HG03103 (cell line): ENCODE measurements around the gene LRP3.
"Not testable (repeated sequence)": the region's sequence is repeated elsewhere in the genome, so short reads cannot be mapped to it uniquely, and the experiment has no call there.

Experiments
- ATAC-seq: cut with Tn5 transposase; IDR thresholded peaks from one replicate; pipeline ENCODE4 v1.9.1; 2021; ENCODE audit warnings: low read depth; ENCODE audit not compliant: unreplicated experiment

Gene LRP3

GRCh38 chr19:33201886-33202545, 7.9 kb downstream of the LRP3 start:
- ATAC-seq: no peak

DNA sequence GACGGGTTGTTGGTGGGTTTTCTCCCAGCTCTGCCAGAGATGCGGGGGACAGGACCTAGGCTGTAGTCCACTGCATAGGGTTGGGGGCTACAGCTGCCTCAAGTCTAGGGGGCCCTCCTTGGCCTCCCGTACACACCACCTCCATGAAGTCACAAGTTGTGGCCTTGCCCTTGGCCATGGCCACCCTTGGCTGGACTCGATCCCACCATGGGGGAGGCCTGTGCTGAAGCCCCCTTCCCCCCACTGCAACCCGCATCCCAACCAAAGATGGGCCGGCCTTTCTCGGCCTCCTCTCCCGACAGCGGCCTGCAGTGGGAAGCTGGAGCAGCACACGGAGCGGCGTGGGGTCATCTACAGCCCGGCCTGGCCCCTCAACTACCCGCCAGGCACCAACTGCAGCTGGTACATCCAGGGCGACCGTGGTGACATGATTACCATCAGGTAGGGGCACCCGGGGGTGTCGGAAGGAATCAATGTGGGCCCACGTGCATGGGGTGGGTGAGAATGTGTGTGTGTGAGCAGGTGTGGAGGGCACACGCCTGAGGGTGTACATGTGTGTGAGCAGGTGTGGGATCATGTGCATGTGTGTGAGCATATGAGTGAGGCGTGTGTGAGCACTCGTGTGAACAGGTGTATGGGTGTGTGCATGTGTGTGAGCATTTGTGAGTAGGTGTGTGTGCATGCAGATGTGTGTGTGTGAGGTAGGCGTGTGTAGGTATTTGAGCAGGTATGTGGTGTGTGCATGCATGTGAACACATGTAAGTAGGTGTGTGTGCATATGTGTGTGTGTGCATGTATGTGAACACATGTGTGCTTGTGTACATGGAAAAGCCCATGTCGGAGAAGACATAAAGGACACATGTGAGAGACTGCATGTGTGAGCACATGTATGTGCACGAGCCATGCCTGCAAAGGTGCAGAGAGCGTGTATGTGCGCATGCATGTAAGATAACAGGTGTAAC, 8.7 kb downstream of the LRP3 start:
- ATAC-seq: no peak

GRCh38 chr19:33203529-33203928, 9.4 kb downstream of the LRP3 start:
- ATAC-seq: no peak

DNA sequence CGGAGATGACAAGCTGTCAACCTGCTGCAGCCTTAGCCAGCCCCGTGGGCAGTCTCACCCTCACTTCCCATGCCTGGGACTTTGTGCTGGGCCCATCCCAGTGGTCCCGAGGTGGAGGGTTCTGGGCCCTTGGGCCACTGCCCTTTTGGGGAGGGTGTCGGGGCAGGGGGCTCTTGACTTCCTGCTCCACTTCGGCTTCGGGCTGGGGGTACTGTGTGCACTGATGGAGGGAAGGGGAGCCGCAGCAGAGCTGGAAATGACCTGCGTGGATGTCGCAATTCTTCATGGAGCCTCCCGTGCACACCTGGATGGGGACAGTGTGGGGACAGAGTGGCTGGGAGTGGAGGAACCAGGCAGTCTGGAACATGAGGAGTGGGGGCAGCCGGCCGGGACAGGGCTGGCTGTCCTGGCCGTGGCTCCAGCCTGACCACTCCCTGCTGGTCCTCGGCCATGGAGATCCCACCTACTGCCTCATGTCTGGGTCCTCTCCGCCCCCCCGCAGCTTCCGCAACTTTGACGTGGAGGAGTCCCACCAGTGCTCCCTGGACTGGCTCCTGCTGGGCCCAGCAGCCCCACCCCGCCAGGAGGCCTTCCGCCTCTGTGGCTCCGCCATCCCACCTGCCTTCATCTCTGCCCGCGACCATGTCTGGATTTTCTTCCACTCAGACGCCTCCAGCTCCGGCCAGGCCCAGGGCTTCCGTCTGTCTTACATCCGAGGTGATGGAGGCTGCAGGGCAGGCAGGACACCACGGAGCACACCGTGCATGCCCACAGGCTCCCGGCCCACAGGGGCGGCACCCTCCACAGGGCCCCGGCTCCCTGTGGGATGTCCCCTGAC, 10.2 kb downstream of the LRP3 start:
- no peak for ATAC-seq

DNA sequence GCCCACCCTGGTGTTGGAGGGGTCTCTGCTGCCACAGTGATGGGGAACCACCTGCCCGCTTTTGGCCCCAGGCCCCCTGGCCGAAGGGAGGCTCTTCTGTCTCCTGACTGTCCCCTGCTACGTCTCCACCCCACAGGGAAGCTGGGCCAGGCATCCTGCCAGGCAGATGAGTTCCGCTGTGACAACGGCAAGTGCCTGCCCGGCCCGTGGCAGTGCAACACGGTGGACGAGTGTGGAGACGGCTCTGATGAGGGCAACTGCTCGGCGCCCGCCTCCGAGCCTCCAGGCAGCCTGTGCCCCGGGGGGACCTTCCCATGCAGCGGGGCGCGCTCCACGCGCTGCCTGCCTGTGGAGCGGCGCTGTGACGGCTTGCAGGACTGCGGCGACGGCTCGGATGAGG, 11.0 kb downstream of the LRP3 start:
- ATAC-seq: no peak

DNA sequence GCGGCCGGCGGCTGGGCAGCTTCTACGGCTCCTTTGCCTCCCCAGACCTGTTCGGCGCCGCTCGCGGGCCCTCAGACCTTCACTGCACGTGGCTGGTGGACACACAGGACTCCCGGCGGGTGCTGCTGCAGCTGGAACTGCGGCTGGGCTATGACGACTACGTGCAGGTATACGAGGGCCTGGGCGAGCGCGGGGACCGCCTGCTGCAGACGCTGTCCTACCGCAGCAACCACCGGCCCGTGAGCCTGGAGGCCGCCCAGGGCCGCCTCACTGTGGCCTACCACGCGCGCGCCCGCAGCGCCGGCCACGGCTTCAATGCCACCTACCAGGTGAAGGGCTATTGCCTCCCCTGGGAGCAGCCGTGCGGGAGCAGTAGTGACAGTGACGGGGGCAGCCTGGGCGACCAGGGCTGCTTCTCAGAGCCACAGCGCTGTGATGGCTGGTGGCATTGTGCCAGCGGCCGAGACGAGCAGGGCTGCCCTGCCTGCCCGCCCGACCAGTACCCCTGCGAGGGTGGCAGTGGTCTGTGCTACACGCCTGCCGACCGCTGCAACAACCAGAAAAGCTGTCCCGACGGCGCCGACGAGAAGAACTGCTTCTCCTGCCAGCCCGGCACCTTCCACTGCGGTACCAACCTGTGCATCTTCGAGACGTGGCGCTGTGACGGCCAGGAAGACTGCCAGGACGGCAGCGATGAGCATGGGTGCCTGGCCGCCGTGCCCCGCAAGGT, 11.6 kb downstream of the LRP3 start:
- ATAC-seq: no peak

GRCh38 chr19:33206261-33207039, 12.3 kb downstream of the LRP3 start:
- no peak for ATAC-seq

GRCh38 chr19:33207040-33207620, 13.0 kb downstream of the LRP3 start:
- no peak for ATAC-seq

GRCh38 chr19:33207903-33208302, 13.8 kb downstream of the LRP3 start:
- ATAC-seq: no peak

- no peak for ATAC-seq
These were observed 14.3 kb downstream of the LRP3 start for GRCh38 chr19:33208371-33208895.

DNA sequence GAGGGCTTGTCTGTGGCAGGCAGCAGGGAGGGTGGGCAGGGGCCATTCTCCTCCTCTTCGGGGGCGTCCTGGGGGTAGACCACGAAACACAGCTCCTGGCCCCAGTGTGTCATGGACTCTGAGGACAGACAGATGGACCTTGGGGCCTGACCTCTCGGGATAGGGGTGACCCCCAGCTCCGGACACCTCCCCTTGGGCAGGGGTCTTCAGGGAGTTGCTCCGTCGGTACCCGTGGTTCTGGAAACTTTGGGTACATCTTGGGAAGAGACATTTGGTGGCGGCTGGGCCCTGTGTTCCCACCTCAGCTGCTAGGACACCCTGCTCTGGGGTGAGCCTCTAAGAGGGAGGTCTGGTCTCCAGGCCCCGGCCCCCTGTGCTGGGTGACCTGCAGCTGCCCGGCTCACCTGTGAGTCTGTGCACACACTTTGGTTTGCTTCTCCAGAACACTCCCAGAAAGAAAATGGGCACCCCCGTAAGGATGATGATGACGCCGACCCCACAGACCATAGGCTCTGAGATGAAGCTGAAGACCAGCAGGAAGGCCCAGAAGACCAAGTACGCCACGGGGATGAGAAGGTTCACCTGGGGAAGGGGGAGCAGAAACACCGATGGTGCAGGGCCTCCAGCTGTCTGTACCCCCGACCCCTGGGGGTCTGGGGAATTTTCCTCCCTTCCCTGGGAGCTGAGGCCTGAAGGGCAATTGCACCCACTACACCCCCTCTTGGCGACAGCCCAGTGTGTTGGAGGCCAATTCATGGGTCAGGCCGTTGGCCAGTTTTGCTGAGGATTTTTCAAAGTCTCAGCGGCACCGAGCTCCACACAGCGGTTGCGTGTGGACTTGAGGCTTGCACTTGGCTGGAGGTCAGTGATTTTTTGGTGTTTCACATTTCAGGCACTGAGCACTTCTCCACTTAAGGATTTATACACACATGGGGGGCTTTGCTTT, 15.0 kb downstream of the LRP3 start:
- no peak for ATAC-seq

GRCh38 chr19:33209850-33210230, 15.7 kb downstream of the LRP3 start:
- ATAC-seq: not testable (repeated sequence)

DNA sequence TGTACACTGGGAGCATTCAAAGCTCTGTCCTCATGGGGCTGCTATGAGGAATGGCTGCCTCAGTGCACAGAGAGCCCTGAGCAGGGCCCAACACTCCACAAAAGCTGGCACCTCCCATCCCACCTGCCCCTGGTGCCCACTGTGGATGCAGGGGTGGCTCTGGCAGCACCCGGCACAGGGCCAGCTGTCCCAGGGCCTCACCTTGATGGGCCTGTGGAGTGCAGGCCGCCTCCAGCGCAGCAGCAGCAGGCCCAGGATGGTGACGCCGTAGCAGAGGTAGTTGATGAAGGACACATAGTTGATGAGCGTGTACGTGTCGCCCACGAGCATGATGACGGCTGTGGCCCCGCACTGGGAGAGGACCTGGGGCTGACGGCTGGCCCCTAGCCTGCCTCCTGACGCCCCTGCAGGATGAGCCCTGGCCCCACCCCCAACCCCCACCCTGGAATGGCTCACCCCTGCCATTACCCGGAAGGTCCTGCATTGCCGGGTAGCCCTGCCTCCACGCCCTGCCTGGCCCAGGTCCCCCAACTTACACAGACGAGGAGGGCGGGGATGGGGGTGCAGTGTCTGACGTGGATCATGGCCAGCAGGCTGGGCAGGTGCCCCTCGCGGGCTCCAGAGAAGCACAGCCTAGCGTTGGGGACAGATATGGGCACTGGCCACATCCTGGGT, 16.3 kb downstream of the LRP3 start:
- no peak for ATAC-seq

GRCh38 chr19:33211794-33212435, 17.8 kb downstream of the LRP3 start:
- ATAC-seq: no peak

DNA sequence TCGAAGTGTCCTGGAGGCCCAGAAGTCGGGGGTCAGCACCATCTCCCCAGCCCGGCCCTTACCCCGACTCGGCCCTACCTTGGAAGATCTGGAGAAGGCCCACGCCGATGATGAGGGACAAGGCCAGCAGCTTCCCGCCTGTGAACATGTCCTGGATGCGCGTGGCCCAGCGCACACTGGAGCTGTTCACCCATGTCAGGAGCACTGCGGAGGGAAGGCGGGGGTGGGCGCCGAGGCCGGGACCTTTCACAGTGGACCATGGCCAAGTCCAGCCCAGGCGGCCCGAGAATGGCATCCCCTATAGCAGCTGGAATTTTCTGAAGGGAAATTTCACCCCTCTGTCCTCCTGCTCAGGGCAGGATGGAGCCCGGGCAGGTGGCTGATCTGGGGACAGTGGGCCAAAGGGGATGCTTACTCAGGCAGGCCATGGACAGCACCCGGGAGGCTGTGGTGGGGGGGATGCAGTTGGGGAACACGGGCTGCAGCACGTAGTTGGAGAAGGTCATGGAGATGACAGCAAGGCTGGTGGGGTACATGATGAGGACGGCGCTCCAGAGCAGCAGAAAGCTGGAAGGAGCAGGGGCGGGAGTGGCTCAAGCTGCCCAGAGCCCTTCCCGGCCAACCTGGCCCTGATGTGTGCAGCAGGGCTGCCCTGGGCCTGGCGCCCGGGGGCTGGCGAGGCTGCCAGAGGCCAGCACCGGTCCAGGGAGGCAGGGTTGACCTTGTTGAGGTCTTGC, 18.5 kb downstream of the LRP3 start:
- ATAC-seq: no peak

GRCh38 chr19:33214596-33214995, 20.5 kb downstream of the LRP3 start:
- no peak for ATAC-seq
